Measurements from ENCODE around the gene PLCD4. TPM values are rescaled to one million over a fixed set of nuclear protein-coding genes. Genes with fewer than 3 reads are reported as not detected.

Gene PLCD4
- total RNA-seq, 1 experiment from 2014 or later: 0.42 TPM

DNA sequence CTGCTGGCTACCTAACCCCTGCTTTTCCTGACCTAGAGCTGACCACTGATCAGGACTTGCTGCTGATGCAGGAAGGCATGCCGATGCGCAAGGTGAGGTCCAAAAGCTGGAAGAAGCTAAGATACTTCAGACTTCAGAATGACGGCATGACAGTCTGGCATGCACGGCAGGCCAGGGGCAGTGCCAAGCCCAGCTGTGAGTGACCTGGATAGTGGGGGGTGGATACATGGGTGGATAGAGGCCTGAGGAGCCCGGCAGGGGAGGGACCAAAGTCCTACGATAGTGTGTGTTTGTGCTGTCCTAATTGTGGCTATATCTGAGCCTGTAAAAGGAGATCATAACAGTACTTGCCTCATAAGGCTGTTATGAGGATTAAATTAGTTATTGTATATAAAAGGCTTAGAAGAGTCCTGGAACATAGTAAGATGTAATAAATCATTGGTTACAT is 8.2 kb downstream of the PLCD4 start:
- no peaks in the 10 kb centered on the region for H3K9me3 ChIP-seq (ENCODE audit: control insufficient read depth, low read depth, low read length)
- H4K5ac ChIP-seq (ENCODE audit: insufficient read length, low read depth, low read length): no peak overlapping the region
- H3K4me1 ChIP-seq (ENCODE audit: insufficient read depth, low read length): no peaks in the 10 kb centered on the region
- no peaks in the 10 kb centered on the region for H4K20me1 ChIP-seq (ENCODE audit: control insufficient read depth, insufficient read depth, insufficient read length)
- no peak overlapping the region for H2BK120ac ChIP-seq (ENCODE audit: low read depth, low read length, poor library complexity, severe bottlenecking)
- H4K91ac ChIP-seq (ENCODE audit: insufficient read length, low read depth, low read length): no peak overlapping the region
- no peak overlapping the region for H2BK5ac ChIP-seq (ENCODE audit: insufficient read length, low read length)
- no peak overlapping the region for H3K18ac ChIP-seq (ENCODE audit: insufficient read length, low read depth, low read length)
- H4K8ac ChIP-seq (replicated peaks; ENCODE audit: insufficient read length, low read depth, low read length): no peak overlapping the region
- peak overlapping the region; percentile 29; the same call in 1 of the 2 replicates for H3K14ac ChIP-seq (ENCODE audit: insufficient read depth, low read length)
- no peak overlapping the region for H3K4ac ChIP-seq (ENCODE audit: low read depth, low read length)
- no peaks in the 10 kb centered on the region for H3K79me2 ChIP-seq (ENCODE audit: insufficient read depth, low read length)
- H3K27ac Mint-ChIP-seq: no peak overlapping the region; a peak in 1 of 7 replicates
- H3K36me3 Mint-ChIP-seq (ENCODE audit: insufficient read depth in 1 of 3, low read depth in 3 of 3): no peaks in the 10 kb centered on the region; a peak in 1 of 7 replicates
- no peak overlapping the region for H3K4me2 ChIP-seq (ENCODE audit: insufficient read depth, insufficient read length, low read length)
- no peak overlapping the region for H2BK15ac ChIP-seq (ENCODE audit: low read depth, low read length)
- no peak overlapping the region for H2BK12ac ChIP-seq (ENCODE audit: insufficient read length, low read depth, low read length)
- H3K9me3 Mint-ChIP-seq: no peaks in the 10 kb centered on the region
- no peak overlapping the region for H3K27ac ChIP-seq (ENCODE audit: insufficient read length, low read depth, low read length)
- no peaks in the 10 kb centered on the region for H3K4me1 Mint-ChIP-seq
- no peaks in the 10 kb centered on the region; the same call in 1 of the 2 replicates for H3K27me3 Mint-ChIP-seq (ENCODE audit: low read depth)
- no peak overlapping the region for H2AFZ ChIP-seq (ENCODE audit: low read length)
- H3K27me3 ChIP-seq (ENCODE audit: insufficient read depth, low read length): no peaks in the 10 kb centered on the region
- H3K23ac ChIP-seq (ENCODE audit: insufficient read length, low read depth, low read length): no peak overlapping the region
- no peak overlapping the region for H3K4me3 Mint-ChIP-seq
- no peak overlapping the region for H3T11ph ChIP-seq (ENCODE audit: low read length)
- H3K56ac ChIP-seq (ENCODE audit: insufficient read length, low read depth, low read length): no peak overlapping the region
- DNase-seq: no peak
- no peak overlapping the region for H3K9ac ChIP-seq (ENCODE audit: extremely low read depth, insufficient read length, low read length)
- H3K79me1 ChIP-seq (ENCODE audit: insufficient read depth, low read depth, low read length, poor library complexity, severe bottlenecking): no peaks in the 10 kb centered on the region
- no peak overlapping the region for H2BK20ac ChIP-seq (ENCODE audit: low read depth, low read length, poor library complexity, severe bottlenecking)
- H3K23me2 ChIP-seq (ENCODE audit: insufficient read length, low read depth, low read length, poor library complexity, severe bottlenecking): no peaks in the 10 kb centered on the region
- H2AK5ac ChIP-seq (ENCODE audit: insufficient read length, low read length): no peak overlapping the region
- no CpG with 5 or more reads among the region's 6 CpGs for WGBS (ENCODE audit: extremely low coverage, insufficient read length, low lambda C conversion rate)
- TF ChIP-seq, protein P1, sequence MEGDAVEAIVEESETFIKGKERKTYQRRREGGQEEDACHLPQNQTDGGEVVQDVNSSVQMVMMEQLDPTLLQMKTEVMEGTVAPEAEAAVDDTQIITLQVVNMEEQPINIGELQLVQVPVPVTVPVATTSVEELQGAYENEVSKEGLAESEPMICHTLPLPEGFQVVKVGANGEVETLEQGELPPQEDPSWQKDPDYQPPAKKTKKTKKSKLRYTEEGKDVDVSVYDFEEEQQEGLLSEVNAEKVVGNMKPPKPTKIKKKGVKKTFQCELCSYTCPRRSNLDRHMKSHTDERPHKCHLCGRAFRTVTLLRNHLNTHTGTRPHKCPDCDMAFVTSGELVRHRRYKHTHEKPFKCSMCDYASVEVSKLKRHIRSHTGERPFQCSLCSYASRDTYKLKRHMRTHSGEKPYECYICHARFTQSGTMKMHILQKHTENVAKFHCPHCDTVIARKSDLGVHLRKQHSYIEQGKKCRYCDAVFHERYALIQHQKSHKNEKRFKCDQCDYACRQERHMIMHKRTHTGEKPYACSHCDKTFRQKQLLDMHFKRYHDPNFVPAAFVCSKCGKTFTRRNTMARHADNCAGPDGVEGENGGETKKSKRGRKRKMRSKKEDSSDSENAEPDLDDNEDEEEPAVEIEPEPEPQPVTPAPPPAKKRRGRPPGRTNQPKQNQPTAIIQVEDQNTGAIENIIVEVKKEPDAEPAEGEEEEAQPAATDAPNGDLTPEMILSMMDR (conservative IDR thresholded peaks at IDR 0.05): no peak
